ENCODE data around the gene PRELID2.
A peak's percentile ranks its signal among the peaks of the same experiment; 100 is the strongest.
"Not testable (repeated sequence)": the region's sequence is repeated elsewhere in the genome, so short reads cannot be mapped to it uniquely, and the experiment has no call there.

Gene PRELID2

DNA sequence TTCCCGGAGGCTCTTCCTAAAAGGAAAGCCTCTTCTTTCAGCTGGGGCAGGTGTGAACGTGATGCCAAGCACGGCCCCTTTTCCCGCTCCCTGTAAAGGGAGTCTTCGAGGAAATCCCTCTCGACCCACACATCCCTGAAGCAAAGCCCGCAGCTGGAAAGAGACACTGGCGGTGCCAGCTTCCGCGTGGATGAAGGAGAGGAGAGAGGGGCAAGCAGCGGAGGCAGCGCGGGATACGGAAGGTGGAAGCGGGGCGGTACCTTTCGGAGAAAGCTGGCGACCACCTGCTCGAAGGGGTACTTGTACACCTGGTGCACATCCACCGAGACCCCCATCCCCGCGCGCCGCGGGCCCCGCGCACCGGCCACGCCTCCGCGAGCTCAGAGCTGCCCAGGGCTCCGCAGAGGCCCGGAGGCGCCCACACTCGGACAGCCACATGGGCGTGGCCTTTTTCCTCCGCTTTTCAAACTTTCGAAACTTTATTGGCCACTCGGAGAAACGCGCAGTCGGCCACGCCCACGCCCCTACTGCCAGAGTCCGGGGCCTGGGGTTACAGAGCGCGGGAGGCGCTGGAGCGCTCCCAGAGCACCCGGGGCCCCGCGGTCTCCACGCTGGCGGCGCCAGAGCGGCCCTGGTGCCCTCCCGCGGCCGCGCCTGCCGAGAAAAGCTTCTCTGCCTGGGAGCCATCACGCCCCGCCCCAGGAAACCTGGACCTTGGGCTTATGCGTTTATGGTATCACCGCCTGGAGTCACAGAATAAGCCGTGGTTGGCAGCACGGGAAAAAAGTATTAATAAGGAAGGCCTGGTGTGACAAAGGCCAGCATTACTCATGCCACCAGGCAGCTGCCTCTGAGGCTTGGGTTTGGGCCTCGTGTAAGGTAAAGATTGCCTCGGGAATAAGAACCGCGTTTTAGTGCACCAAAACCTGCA, at the start of gene PRELID2:
TSS of gene PRELID2 (minus strand) at position 426 of the 931 bp plus-strand sequence. CDS start at position 335, 91 bp downstream.
- peak; percentile 13 to 35 (median 15) for DNase-seq (ENCODE audit: low read depth in 2 of 3, low spot score in 2 of 3)

DNA sequence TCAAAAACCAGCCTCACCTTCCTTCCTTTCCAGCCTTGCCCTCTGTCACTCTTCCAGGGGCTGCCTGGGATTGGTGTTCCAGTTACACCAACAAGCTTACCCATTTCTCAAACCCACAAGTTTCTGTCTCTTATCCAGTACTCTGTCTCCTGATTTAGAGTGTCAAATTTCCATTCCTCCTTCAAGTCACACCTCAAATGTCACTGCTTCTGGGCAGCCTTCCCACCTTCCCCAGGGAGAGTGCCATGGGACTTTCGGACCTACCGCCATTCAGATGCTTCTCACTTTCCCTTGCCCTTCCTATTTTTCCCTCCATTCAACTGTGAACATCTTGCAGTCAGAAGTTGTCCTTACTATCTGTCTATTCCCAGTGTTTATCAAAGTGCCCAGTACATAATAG, 39.6 kb upstream of the PRELID2 start:
- DNase-seq (ENCODE audit: low read depth in 2 of 3, low spot score in 2 of 3), result no peak

DNA sequence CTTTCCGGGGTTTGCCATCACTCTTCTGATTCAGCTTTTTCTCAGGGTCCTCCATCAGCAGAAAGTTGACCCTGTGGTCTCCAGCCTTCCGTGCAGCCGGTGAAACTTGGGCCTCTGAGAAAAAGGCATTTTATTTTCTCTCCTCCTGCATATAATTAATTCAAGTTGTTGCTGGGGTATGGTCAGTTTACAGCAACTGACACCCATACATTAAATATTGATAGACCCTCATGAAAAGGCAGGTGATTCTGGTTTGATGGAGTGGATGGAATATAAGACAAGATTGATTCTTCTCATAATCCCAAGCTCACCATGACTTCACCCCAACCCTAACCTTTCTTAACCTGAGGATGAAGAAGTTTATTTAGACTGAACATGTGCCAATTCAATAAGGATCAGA, 37.8 kb upstream of the PRELID2 start, which contains the start of gene GRXCR2:
TSS of gene GRXCR2 (minus strand) at position 101 of the 400 bp plus-strand sequence. CDS start at position 55, 46 bp downstream.
- DNase-seq (ENCODE audit: low read depth in 2 of 3, low spot score in 2 of 3), result no peak

DNA sequence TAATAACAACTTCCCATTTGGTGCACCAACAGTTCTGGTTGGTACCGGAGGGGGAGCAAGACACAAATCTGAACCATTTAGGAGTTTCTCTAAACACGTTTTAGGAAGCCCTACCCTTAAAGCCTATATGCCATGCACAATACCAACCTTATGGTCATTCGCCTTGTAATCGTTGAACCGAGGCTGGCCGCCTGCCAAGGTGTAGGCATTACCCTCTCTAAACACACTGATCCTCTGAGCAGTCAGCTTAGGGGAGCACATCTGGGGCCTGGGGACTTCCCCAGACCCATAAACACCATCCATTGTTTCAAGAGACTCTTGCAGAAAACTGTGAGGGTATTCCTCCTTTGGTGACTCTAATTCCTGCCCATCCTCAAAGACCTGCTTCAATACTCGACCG, 37.3 kb upstream of the PRELID2 start:
- DNase-seq (ENCODE audit: low read depth in 2 of 3, low spot score in 2 of 3), result no peak

DNA sequence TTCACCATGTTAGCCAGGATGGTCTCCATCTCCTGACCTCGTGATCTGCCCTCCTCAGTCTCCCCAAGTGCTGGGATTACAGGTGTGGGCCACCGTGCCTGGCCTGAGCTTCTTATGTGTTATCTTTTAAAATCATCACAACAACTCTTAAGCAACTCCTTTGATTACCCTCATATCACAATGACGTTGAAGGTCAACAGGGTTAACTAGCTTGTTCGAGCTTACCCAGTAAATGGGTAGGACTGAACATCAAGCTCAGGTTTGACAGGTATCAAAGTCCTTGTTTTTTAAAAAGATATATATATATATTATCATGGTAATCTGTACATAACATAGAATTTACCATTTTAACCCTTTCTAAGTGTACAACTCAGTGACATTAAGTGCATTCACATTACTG, 34.6 kb upstream of the PRELID2 start:
- DNase-seq (ENCODE audit: low read depth in 2 of 3, low spot score in 2 of 3), result no peak

DNA sequence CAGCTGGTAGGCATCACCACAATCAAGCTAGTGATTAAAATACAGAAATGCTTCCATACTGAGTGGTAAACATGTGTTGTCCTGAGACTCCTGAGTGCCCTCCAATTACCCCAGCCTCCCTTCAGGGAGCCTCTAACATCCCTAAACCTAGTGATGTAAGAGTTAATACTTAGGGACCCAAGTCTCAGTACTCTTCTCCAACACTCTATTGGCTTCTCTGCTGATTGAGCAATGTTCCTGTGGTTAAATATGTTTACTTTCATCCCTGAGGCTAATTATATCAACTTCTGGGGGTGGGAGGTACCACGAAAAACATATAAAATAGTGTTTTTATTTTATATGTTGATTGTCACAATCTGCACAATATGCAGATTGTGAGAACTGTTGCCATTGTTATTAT, 32.7 kb upstream of the PRELID2 start:
- no peak for DNase-seq (ENCODE audit: low read depth in 2 of 3, low spot score in 2 of 3)

DNA sequence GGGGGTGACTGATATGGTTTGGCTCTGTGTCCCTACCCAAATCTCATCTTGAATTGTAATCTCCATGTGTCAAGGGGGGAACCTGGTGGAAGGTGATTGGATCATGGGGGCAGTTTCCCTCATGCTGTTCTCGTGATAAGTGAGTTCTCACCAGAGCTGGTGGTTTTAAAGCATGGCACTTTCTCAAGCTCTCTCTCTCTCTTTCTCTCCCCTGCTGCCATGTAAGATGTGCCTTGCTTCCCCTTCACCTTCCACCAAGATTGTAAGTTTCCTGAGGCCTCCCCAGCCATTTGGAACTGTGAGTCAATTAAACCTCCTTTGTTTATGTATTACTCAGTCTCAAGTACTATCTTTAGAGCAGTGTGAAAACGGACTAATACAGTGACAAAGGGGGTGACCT, 29.3 kb upstream of the PRELID2 start:
- DNase-seq (ENCODE audit: low read depth in 2 of 3, low spot score in 2 of 3), result not testable (repeated sequence)

DNA sequence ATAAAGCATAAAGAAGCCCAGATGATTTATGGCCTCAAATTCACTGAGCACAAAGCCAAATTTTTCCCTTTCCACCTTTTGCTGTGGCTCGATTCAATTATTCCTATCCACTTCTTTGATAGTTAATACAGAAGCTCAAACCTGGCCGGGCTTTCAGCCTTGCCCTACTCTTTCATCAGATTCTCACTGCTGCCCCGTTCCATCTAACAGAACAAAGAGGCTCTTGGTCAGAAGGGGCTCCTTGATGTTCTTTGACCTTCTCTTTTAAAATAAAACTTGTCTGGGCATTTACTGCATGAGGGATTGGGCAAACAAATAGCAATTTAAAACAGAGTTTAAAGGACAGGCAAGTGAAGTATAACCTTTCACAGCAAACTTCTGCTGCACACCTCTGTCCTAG, 27.9 kb upstream of the PRELID2 start:
- DNase-seq (ENCODE audit: low read depth in 2 of 3, low spot score in 2 of 3), result no peak

DNA sequence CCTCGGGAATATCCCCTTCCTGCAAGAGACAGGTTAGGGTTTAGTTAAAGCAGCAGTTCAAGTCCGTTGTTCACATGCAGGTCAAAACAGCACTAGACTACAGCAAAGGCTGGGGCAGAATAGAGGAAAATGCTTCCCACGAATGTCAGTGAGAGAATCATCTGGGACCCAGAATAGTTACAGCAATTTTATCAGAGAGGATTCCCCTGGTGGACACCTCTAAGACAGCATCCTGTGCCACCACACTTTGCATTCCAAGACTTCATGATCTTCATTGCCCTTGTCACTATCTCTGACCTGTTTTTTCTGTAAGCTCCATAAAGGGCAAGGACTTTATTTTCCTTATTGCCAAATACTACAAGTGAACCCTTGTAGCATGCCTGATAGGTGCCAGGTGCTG, 24.8 kb upstream of the PRELID2 start:
- DNase-seq (ENCODE audit: low read depth in 2 of 3, low spot score in 2 of 3), result no peak

DNA sequence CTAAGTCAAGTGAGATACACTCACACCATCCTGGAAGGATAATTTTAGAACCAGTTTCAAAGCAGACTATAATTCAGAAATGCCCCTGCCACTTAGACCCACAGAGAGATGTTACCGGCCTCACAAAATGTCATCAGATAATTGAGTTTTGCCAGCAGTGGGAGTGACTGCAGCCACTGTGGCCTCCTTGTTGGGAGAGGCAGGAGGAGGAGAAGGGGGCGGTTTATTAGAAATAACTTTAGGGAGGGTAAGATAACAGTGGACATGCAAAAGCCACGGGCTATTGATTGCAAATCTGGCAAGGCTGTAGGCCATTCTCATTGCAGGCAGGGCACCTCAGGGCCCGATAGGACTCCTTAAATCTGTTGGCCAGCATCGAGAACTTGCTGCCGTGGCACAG, 24.3 kb upstream of the PRELID2 start:
- no peak for DNase-seq (ENCODE audit: low read depth in 2 of 3, low spot score in 2 of 3)

DNA sequence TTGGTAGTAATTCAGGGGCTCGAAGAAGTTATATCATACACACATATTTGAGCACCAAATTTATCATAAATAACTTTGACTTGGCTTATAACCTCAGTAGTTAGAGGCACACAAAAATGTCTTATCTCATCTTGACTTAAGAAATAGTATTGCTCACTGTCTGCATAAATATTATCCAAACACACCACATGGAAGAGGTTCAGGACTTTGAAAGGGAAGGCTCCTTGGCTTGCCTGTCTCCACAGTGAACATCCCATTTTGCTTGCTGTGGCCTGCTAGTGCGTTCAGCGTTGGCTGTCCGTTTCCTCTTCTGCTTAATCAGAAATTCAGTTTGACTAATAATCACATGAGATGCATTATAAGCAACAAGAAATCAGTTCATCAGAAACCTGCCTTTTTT, 23.8 kb upstream of the PRELID2 start:
- no peak for DNase-seq (ENCODE audit: low read depth in 2 of 3, low spot score in 2 of 3)

DNA sequence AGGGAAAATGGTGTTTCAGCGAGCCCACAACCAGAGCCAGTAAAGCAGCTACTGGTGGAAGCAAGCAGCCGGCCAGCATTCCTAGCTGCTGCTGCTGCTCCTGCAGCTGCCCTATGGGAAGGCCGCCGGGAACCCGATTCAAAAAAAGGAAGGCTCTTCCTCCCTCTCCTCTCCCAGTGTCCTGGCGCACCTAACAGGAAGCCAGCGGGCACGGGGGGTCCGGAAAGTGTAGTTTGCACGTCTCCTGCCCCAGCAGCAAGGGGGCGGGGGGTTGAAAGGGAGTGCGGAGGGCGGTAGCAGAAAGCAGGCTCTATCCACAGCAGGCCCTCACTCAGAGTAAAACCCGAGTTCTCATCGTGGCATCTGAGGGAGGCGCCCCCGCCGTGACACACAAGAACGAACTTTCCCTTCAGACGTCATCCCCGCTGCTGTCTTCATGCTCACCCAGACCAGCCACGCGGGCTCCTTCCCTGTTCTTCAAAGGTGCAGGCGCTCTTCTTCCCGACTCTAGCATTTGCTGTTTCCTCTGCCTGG, 21.2 kb upstream of the PRELID2 start:
- no peak for DNase-seq (ENCODE audit: low read depth in 2 of 3, low spot score in 2 of 3)

DNA sequence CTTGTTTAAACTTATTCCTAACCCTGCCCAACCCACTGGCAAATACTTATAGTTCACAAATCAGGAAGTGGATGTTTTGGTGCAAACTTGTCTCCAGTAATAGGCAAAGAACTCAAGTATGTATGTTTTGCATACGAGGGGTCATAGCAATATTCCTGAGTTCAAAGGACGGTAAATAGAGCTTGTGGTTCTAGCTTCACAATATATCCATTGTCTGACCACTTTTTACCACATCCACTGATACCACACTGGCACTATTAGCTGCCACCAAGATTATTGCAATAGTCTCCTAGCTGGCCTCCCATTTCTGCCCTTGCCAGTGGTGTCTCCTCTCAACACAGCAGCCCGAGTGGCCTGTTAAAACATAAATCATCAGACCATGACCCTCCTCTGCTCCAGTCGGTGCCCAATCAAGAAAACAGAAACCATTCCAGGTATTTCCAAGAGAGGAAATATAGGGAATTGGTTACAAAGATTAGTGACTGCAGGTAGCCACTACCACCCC, 20.7 kb upstream of the PRELID2 start:
- DNase-seq (ENCODE audit: low read depth in 2 of 3, low spot score in 2 of 3), result no peak

DNA sequence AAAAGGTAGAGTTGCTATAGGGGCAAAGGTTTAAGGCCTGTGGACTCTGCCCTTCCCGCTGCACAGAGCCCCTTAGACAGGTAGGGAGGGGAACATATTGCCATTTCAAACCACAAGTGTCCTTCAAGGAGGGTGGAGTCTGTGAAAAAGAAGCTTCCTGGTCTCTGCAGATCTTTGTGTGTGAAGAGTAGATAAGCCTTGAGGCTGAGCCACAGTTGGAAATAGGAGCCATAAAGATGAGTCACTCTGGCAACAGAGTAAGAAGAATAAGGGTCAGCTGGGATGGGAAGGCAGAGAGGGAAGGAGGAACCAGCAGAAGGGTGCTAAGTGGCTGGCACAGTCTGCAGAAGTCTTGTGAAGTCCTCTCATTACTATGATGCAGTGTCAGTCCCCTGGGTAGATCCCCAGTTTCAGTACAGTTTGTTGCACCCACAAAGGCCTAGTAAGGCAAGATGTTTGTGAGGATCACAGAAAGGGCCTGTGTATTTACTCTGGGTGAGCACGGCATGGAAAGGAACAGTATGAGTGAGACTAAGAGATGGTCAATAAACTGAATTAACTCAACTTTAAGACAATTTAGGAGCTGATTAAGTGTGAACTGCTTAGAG, 19.6 kb upstream of the PRELID2 start:
- no peak for DNase-seq (ENCODE audit: low read depth in 2 of 3, low spot score in 2 of 3)

DNA sequence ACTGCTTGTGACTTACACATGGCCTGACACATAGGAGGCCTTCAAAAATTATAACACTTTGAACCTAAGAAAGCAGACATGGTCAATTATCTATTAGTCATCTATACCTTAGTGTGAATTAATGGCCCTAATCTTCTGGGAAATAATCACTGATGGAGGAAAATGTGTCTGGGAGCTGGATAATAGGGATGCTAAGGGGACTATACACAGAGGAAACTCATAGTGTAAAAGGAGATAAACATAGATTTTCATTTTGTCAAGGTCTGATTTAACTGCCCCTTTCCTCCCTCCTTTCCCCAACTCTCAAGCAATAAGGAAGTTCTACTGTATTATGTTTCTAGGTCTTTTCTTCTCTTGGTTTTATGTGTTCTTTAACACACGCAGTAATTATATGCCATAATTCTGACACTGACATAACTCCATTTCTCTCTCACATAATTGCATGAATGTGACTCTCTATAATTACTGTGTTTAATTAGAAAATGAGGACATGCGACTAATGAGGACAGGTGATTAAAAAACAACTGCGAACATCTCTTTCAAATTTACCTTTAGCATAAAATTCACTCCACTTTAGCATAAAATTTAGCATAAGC, 18.7 kb upstream of the PRELID2 start:
- no peak for DNase-seq (ENCODE audit: low read depth in 2 of 3, low spot score in 2 of 3)

DNA sequence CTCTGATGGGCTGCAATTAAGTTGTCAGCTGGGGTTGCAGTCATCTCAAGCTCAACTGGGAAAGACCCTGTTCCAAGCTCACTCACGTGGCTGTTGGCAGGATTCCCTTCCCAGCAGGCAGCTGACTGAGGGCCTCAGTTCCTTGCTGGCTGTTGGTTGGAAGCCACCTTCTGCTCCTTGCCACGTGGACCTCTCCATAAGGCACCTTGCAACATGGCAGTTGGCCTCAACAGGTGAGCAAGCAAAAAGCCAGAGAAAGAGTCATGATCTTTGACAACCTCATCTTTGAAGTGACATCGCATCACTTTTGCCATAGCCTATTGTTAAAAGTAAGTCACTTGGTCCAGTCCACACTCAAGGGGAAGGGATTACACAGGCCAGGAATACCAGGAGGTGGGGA, 17.8 kb upstream of the PRELID2 start:
- no peak for DNase-seq (ENCODE audit: low read depth in 2 of 3, low spot score in 2 of 3)

DNA sequence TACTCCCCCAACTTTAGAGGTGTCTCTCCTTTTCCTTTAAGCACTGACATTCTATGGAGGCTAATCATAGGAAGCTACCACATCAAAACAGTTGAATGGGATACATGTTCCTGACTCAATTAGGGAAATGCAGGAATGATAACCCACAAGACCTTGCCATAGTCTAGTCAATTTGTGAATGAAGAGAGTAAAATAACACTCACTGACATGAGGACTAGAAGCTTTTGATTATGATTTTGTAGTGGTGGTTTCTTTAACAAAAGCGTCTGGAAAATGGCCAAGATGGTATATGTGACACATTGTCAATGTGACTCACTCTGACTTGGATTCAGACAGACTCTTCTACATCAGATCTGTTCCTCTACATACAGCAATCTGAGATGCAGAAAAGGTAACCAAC, 13.7 kb upstream of the PRELID2 start:
- no peak for DNase-seq (ENCODE audit: low read depth in 2 of 3, low spot score in 2 of 3)

DNA sequence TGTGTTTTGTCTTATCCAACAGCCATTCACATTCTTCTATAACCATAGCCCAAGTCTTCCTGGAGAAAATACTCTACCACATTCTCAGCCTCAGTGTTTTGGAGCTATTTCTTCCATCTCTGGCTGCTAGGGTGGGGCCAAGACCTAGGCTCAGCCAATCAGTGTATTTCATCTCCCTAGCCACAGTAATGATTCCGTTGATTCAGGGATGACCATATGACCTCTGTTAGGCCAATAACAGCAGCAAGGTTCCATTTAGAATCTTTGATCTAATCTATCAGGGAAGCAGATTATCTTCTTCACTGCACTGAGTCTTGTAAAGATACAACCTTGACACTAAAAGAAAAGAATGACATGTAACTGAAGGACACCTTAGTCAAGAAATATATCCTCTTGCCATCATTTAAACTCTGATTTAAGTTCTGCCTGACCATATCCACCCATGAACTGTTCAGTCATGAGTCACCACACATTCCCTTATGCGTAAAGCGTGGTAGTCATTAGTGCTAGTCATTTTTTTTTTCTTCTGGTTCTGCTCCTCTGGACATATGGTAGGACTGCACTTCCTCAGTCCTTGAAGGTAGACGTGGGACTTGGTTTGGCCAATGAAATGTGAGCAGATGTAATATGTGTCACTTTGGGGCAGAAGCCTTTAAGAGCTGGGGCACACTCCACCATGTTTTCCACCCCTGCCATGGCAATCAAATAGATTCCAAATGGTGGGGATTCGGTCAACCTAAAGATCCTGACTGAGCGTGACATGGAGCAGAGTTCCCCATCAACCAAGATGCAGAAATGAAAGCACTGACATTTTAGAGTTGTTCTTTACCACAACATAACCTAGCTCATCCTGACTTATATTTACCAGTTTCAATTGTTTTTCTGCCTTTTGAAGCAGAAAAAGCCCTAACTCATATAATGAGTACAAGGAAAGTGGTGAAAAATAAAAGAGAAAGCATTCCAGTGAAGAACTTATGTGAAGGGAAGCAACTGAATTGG, 12.7 kb upstream of the PRELID2 start:
- DNase-seq (ENCODE audit: low read depth in 2 of 3, low spot score in 2 of 3), result no peak

DNA sequence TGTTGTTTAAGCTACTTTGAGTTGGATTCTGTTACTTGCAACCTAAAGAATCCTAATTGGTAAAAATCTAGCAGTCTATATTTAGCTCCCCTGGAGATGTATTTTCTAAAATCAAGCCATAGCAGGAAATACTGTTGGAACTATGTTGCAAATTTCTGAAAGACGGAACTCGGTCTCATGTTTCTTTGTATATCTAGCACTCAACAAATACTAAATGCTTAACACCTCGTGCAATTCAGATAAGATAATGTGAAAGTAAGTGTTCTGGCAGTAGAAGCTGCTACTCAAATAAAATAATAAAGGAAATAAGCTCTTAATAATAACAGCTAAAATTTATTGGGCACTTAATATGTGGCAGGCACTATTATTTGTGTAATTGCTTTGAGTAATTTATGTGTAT, 10.9 kb upstream of the PRELID2 start:
- no peak for DNase-seq (ENCODE audit: low read depth in 2 of 3, low spot score in 2 of 3)

DNA sequence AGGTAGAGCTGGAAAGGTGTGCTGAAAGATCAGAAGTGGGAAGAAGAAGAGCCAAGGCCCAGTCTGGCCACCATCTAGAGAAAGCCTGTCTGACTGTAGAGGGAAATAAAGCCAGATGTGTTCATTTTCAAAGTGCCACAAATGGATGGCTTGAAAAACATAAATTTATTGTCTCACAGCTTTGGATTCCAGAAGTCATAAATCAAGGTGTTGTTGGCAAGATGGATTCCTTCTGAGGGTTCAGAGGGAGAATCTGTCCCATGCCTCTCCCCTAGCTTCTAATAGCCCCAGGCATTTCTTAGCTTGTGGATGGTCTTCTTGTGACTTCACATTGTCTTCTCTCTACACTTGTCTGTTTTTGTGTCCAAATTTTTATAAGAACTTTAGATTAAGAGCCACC, 6.2 kb upstream of the PRELID2 start:
- DNase-seq (ENCODE audit: low read depth in 2 of 3, low spot score in 2 of 3), result no peak
